Lung (tissue), 12 donors: ENCODE measurements around the gene KCTD16. TPM values are rescaled to one million over a fixed set of nuclear protein-coding genes. Genes with fewer than 3 reads are reported as not detected.

Experiments
- ATAC-seq: fragments of 200-7000 bp; cut with Tn5 transposase; one replicate; pipeline ENCODE4 v1.9.1; 2020; ENCODE audit warnings: moderate number of reproducible peaks; ENCODE audit not compliant: insufficient read depth, low FRiP score
- DNase-seq, 3 donors: peaks; one replicate each; pipeline ENCODE4 v3.0.0-alpha.2; 2013 to 2017
- H3K27ac ChIP-seq, 2 donors: one replicate each; pipeline ENCODE4 v1.5.1; 2013; ENCODE audit warnings: mild to moderate bottlenecking in 2 of 2, moderate library complexity in 2 of 2, control low read depth in 1 of 2, inconsistent platforms in 1 of 2, low read depth in 1 of 2, low read length in 1 of 2
- H3K27me3 ChIP-seq, 3 donors: one replicate each; pipeline ENCODE4 v1.5.1; 2013; ENCODE audit warnings: low read length in 2 of 3; ENCODE audit not compliant: control insufficient read depth in 3 of 3, insufficient read depth in 3 of 3
- H3K36me3 ChIP-seq, 4 donors: one replicate each; pipeline ENCODE4 v1.5.1; 2013; ENCODE audit warnings: low read length in 4 of 4, mild to moderate bottlenecking in 1 of 4, moderate library complexity in 1 of 4; ENCODE audit not compliant: control insufficient read depth in 4 of 4, insufficient read depth in 4 of 4
- H3K4me1 ChIP-seq, 5 donors: one replicate each; pipeline ENCODE4 v1.5.1; 2013; ENCODE audit warnings: low read length in 5 of 5, mild to moderate bottlenecking in 2 of 5, moderate library complexity in 1 of 5; ENCODE audit not compliant: control insufficient read depth in 5 of 5, insufficient read depth in 5 of 5
- H3K4me3 ChIP-seq: one replicate; pipeline ENCODE4 v1.5.1; 2013; ENCODE audit warnings: mild to moderate bottlenecking, control low read depth, moderate library complexity
- H3K9ac ChIP-seq, 2 donors: one replicate each; pipeline ENCODE4 v1.5.1; 2013; ENCODE audit warnings: low read length in 2 of 2, control low read depth in 1 of 2; ENCODE audit not compliant: insufficient read depth in 1 of 2
- H3K9me3 ChIP-seq, 4 donors: one replicate each; pipeline ENCODE4 v1.5.1; 2013; ENCODE audit warnings: low read length in 3 of 4, mild to moderate bottlenecking in 1 of 4, moderate library complexity in 1 of 4; ENCODE audit not compliant: control insufficient read depth in 4 of 4, insufficient read depth in 3 of 4
- WGBS, 2 donors: extraction: QIAGEN DNeasy Blood & Tissue Kit; methylation state at CpG; one replicate each; pipeline ENCODE4 v1.1.7; 2013; 5-methylcytosine and 5-hydroxymethylcytosine counted together
- polyA plus RNA-seq, 2 donors: library from polyadenylated mRNA; stranded (reverse); fragments of 200-250 nt; gene quantifications; one replicate each; pipeline ENCODE4 v1.2.1, GENCODE V29; 2013
- total RNA-seq, 2 donors: library from RNA; depleted of rRNA in 1 of 2; stranded (reverse); fragments of >200 nt in 1 of 2; gene quantifications; one replicate each; pipeline ENCODE4 v1.2.1, GENCODE V29; 2014 to 2021
- TF ChIP-seq, protein P1 (sequence below): IDR thresholded peaks from 2 replicates; pipeline ENCODE4 v1.5.1; 2012; ENCODE audit warnings: mild to moderate bottlenecking; ENCODE audit errors: control extremely low read depth, extremely low read depth
- donor health status: control.
- donor health status: control.
- donor health status: Bipolar disorder and iron deficiency.
- donor health status: healthy.
- donor health status: DM: yes; HTN: yes; CAD: no.

KCTD16 gene
- total and polyA plus RNA-seq, 4 donors, result 0.07 to 0.63 (median 0.27) TPM

DNA sequence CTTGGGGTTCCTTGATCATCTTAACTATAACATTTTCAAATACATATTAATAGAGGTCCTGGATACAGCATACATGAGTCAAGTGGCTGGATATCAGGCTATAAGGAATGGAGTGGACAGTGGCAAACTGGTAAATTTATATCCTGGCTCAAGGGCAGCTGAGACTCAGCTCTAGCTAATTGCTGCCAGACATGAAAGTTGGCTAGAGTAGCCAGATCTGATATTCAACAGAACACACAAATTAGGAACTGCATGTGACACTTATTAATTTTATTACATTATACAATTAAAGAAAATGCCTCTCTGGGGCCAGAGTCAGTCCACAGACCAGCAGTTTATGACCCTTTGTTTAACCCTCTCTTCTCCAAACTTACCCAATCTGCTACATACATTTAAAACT, 206.5 kb downstream of the KCTD16 start:
- Histone ChIP-seq H3K9ac (no peak overlapping the region), H3K4me1 (no peaks in the 10 kb centered on the region), H3K27ac (no peak overlapping the region), H3K9me3 (peaks cover 0 to 6% (median 3%) of the 10 kb centered on the region in 4 donors), H3K27me3 (no peaks in the 10 kb centered on the region), H3K36me3 (no peaks in the 10 kb centered on the region), H3K4me3 (no peak overlapping the region)
- ATAC-seq (no peak), DNase-seq (no peak)
- TF ChIP-seq, protein P1, sequence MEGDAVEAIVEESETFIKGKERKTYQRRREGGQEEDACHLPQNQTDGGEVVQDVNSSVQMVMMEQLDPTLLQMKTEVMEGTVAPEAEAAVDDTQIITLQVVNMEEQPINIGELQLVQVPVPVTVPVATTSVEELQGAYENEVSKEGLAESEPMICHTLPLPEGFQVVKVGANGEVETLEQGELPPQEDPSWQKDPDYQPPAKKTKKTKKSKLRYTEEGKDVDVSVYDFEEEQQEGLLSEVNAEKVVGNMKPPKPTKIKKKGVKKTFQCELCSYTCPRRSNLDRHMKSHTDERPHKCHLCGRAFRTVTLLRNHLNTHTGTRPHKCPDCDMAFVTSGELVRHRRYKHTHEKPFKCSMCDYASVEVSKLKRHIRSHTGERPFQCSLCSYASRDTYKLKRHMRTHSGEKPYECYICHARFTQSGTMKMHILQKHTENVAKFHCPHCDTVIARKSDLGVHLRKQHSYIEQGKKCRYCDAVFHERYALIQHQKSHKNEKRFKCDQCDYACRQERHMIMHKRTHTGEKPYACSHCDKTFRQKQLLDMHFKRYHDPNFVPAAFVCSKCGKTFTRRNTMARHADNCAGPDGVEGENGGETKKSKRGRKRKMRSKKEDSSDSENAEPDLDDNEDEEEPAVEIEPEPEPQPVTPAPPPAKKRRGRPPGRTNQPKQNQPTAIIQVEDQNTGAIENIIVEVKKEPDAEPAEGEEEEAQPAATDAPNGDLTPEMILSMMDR, result no peak

DNA sequence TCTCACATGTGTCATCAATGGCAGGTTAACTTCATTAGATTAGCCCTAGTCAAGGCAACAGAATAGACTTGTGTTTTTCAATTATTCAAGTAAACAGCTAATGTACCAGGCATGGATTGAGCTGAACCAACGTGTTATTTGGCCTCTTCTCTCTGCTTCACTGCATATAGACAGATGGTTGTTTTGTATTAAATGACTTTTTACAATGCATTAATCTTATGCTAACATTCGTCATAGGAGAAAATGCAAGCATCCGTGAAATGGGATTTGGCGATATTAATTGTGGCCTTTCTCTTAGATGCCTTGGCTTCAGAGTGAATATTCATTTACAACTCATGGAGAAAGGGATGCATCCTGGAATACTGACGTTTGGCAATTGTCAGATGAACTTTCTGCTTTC, 208.0 kb downstream of the KCTD16 start:
- no peaks in the 10 kb centered on the region for H3K27me3 ChIP-seq
- H3K27ac ChIP-seq, result no peak overlapping the region
- TF ChIP-seq, protein P1, result no peak
- H3K9me3 ChIP-seq, result peaks cover 0 to 6% (median 3%) of the 10 kb centered on the region in 4 donors
- no peak for DNase-seq
- ATAC-seq, result no peak
- H3K9ac ChIP-seq, result no peak overlapping the region
- no peaks in the 10 kb centered on the region for H3K36me3 ChIP-seq
- H3K4me3 ChIP-seq, result no peak overlapping the region
- WGBS, 2 donors, result 85 to 93% methylated on average over 5 of the region's 5 CpGs
- no peaks in the 10 kb centered on the region for H3K4me1 ChIP-seq

DNA sequence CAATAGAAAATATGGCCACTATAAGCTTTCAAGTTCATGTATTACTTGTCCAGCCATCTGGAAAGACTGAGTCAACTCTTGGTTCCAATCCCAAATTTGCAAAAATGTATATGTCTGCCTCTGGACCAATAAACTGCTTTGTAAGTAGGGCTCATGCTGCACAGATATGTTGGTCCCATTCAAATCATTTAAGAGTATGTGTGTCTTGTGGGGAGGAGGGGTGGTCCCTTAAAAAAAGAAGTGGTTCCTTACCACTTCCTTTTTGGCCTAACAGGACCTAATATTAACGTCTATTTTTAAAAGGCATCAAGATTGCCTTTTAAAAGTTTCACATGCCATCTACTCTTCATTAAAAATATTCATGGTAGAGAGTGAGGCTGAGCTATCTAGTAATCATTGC, 214.9 kb downstream of the KCTD16 start:
- Histone ChIP-seq H3K27ac (no peak overlapping the region), H3K4me3 (no peak overlapping the region), H3K36me3 (no peaks in the 10 kb centered on the region), H3K9ac (no peak overlapping the region), H3K9me3 (peaks cover 0 to 4% (median 2%) of the 10 kb centered on the region in 4 donors), H3K4me1 (peaks cover 0 to 2% (median 0%) of the 10 kb centered on the region in 5 donors), H3K27me3 (no peaks in the 10 kb centered on the region)
- 26 to 39% methylated on average over 1 of the region's 1 CpG for WGBS, 2 donors
- TF ChIP-seq, protein P1, result no peak
- DNase-seq (peak in 1 of 3 donors; percentile 17), ATAC-seq (no peak)

DNA sequence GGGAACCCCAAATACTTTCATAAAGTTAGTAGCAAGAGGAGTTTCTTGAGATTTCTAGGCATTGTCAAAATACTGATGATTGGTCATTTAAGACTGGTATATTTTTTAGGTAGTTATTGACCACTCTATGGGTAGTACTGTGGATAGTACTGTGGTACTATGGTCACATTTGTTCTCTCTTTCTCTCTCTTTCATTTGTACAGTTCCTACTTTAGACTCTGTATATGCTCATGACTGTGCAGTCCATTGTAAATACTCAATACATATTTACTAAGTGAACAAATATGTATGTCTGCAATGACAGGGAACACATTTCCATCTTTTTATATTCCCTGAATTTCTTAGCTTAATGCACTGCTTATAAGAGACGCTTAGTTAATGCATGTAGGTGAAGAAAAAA, 215.6 kb downstream of the KCTD16 start:
- 83 to 91% methylated on average over 1 of the region's 1 CpG for WGBS, 2 donors
- TF ChIP-seq, protein P1, result no peak
- H3K36me3 ChIP-seq, result no peaks in the 10 kb centered on the region
- H3K27me3 ChIP-seq, result no peaks in the 10 kb centered on the region
- no peak overlapping the region for H3K9ac ChIP-seq
- no peak for ATAC-seq
- peaks cover 0 to 4% (median under 1%) of the 10 kb centered on the region in 4 donors for H3K9me3 ChIP-seq
- no peak overlapping the region for H3K27ac ChIP-seq
- peaks cover 0 to 2% (median 0%) of the 10 kb centered on the region in 5 donors for H3K4me1 ChIP-seq
- no peak for DNase-seq
- no peak overlapping the region for H3K4me3 ChIP-seq
